Right cardiac atrium (tissue), 5 donors: ENCODE data around the gene VPS13D. TPM values are rescaled to one million over a fixed set of nuclear protein-coding genes. Genes with fewer than 3 reads are reported as not detected.

Experiments used
- ATAC-seq, 2 donors: fragments of 200-7000 bp; cut with Tn5 transposase; one replicate each; pipeline versions ENCODE4 v1.8.0 to v1.9.1; 2020; ENCODE audit warnings: moderate library complexity in 2 of 2, mild to moderate bottlenecking in 1 of 2
- DNase-seq, 3 donors: peaks; one replicate each; pipeline ENCODE4 v3.0.0-alpha.2; 2020
- H3K27ac ChIP-seq: one replicate; pipeline ENCODE4 v1.5.1; 2013; ENCODE audit warnings: mild to moderate bottlenecking, low read length, control low read depth, moderate library complexity
- H3K27me3 ChIP-seq: one replicate; pipeline ENCODE4 v1.6.1; 2013; ENCODE audit not compliant: control insufficient read depth, insufficient read depth
- H3K4me1 ChIP-seq: one replicate; pipeline ENCODE4 v1.6.1; 2013; ENCODE audit warnings: low read length; ENCODE audit not compliant: control insufficient read depth, insufficient read depth
- H3K4me3 ChIP-seq: one replicate; pipeline ENCODE4 v1.5.1; 2013; ENCODE audit warnings: low read length, control low read depth
- H3K9me3 ChIP-seq: one replicate; pipeline ENCODE4 v1.6.1; 2013; ENCODE audit warnings: low read length; ENCODE audit not compliant: control insufficient read depth
- WGBS: extraction: QIAGEN DNeasy Blood & Tissue Kit; methylation state at CpG from one replicate; pipeline ENCODE4 v1.1.7; 2013; 5-methylcytosine and 5-hydroxymethylcytosine counted together
- intact Hi-C, 4 donors: fragments of 100-400 bp; cut with DNase I; formaldehyde crosslinking; loops; one replicate each; pipeline versions ENCODE4 v1.11.0 to v1.14.0; 2022 to 2023
- long read RNA-seq, 4 donors: library from polyadenylated mRNA; unstranded; transcript quantifications; one replicate each; pipeline ENCODE4 v2.0.0, GENCODE V29; 2020 to 2021
- polyA plus RNA-seq: library from polyadenylated mRNA; stranded (reverse); fragments of 200-250 nt; gene quantifications from one replicate; pipeline ENCODE4 v1.2.3, GENCODE V29; 2013
- total RNA-seq, 4 donors: library from RNA; stranded (reverse); fragmentation: NEBNext Ultra II Directional; extraction: Animal tissue kit (Norgen Biotek cat#: 25700); gene quantifications; one replicate each; pipeline ENCODE4 v1.2.1, GENCODE V29; 2021
- donor health status: healthy with polysubstance abuse.
- donor health status: DM: no; HTN: yes; CAD: no.
- donor health status: DM: no; HTN: no; CAD: no.
- donor health status: DM: no; HTN: yes; CAD: no; lungs with severe emphysema.
- donor health status: DM: yes; HTN: yes; CAD: no.

VPS13D gene
- 10 to 100 TPM; 45.9 to 56.4 (median 55.2) TPM for total RNA-seq
- polyA plus RNA-seq, result 25.8 TPM
- long read RNA-seq, donor 1, partial matches to known transcripts, result 27 of 43 reads
- long read RNA-seq, donor 1, other reads (novel, unspliced or antisense), result 15 of 43 reads
- long read RNA-seq, donor 2, partial matches to known transcripts, result 6 of 8 reads
- long read RNA-seq, donor 2, other reads (novel, unspliced or antisense), result 2 of 8 reads
- long read RNA-seq, donor 3, partial matches to known transcripts, result 39 of 63 reads
- long read RNA-seq, donor 3, other reads (novel, unspliced or antisense), result 24 of 63 reads
- long read RNA-seq, donor 4, partial matches to known transcripts, result 5 of 8 reads
- long read RNA-seq, donor 4, other reads (novel, unspliced or antisense), result 3 of 8 reads

DNA sequence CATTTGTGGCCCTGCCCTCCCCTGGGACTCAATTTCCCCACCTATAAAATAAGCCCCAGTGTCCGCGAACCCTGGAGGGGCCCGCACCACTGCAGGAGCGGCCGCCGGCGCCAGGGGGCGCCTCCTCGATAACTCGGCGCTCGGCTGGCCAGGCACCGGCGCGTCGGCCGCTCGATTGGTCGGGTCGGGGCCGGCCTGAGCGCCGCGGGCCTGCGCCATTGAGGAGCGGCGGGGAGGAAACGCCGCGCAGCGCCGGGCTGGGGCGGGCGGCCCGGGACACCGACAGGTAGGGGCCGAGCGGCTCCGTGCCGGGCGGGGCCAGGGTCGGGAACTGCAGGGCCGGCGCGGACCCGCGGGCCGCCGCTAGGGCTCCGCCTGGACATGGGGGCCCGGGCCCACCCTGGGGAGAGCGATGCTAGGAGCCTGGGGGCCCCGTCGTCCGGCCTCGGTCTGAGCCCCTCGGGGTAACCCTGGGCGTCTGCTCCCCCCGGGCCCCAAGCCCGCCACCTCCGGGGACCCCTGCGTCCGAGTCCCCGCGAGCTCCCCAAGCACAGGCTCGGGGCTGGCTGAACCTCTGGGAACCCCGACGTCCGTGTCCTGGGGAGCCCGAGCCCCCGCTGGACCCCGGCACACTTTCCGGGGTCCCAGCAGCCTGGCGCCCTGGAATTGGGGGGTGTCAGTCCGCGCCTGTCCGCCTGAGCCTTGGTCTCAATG, at the start of gene VPS13D:
Gene VPS13D (plus strand): TSS at position 196 of the 714 bp plus-strand sequence. CDS start 4,237 bp downstream, outside the sequence.
- peak; percentile 89 to 90 for ATAC-seq
- WGBS, result under 1% methylated on average over 77 of the region's 77 CpGs
- intact Hi-C loops, result no loop called here
- Histone ChIP-seq H3K27me3 (no peaks in the 10 kb centered on the region), H3K9me3 (no peaks in the 10 kb centered on the region), H3K27ac (peak within 1 kb of the TSS; percentile 65), H3K4me1 (peaks cover 5% of the 10 kb centered on the region), H3K4me3 (peak within 1 kb of the TSS; percentile 92)
- DNase-seq, result peak; percentile 89 to 96 (median 94)

GRCh38 chr1:12180315-12180714, 49.5 kb upstream of the VPS13D start:
- ATAC-seq (no peak), DNase-seq (peak; percentile 65 to 83 (median 79))
- Histone ChIP-seq H3K4me3 (no peak overlapping the region), H3K27me3 (no peaks in the 10 kb centered on the region), H3K9me3 (no peaks in the 10 kb centered on the region), H3K27ac (no peak overlapping the region), H3K4me1 (peaks cover 16% of the 10 kb centered on the region)
- 66% methylated on average over 10 of the region's 10 CpGs for WGBS
- intact Hi-C loops, result no loop called here

- intact Hi-C loops, result no loop called here
- no peaks in the 10 kb centered on the region for H3K9me3 ChIP-seq
- 78% methylated on average over 7 of the region's 7 CpGs for WGBS
- no peaks in the 10 kb centered on the region for H3K27me3 ChIP-seq
- H3K4me1 ChIP-seq, result peaks cover 18% of the 10 kb centered on the region
- ATAC-seq (no peak), DNase-seq (peak in 1 of 3 donors; percentile 59)
- peak overlapping the region; percentile 40 for H3K27ac ChIP-seq
- no peak overlapping the region for H3K4me3 ChIP-seq
These were observed 48.9 kb upstream of the VPS13D start for GRCh38 chr1:12180903-12181302.

- 91% methylated on average over 7 of the region's 7 CpGs for WGBS
- Histone ChIP-seq H3K27me3 (no peaks in the 10 kb centered on the region), H3K27ac (peak overlapping the region; percentile 5), H3K4me3 (no peak overlapping the region), H3K9me3 (no peaks in the 10 kb centered on the region), H3K4me1 (peaks cover 25% of the 10 kb centered on the region)
- ATAC-seq, result no peak
- no peak for DNase-seq
- intact Hi-C loops, result no loop called here
These were observed 48.3 kb upstream of the VPS13D start for GRCh38 chr1:12181568-12181967.

DNA sequence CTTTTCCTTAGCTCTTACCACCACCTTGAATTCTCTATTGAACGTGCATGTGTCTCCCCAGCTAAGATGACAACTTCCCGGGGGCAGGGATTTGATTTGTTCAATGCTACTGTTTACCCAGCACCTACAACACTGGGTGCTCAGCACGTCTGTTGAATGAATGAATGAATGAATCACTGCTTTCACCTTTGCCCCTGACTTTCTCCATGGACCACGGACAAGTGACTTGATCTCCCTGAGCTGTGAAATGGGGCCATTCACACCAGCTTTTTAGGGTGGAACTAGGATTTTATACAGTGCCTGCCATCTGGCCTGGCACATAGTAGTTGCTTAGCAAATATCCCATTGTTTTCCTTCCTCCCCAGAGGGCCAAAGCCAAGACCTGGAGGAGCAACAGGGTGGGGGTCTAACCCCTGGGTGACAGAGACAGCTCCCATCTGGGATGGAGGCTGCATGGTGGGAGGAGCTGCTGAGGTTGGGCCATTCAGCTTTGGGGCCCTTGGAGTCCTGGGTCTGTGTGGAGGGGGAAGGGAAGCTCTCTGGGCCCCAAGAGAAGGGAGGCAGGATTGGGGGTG, 47.3 kb upstream of the VPS13D start:
- DNase-seq, result peak in 1 of 3 donors; percentile 22
- Histone ChIP-seq H3K9me3 (no peaks in the 10 kb centered on the region), H3K27ac (no peak overlapping the region), H3K27me3 (no peaks in the 10 kb centered on the region), H3K4me3 (no peak overlapping the region), H3K4me1 (peaks cover 21% of the 10 kb centered on the region)
- 61% methylated on average over 4 of the region's 4 CpGs for WGBS
- intact Hi-C loops, result no loop called here
- ATAC-seq, result no peak

- ATAC-seq (no peak), DNase-seq (peak in 1 of 3 donors; percentile 57)
- WGBS, result 91% methylated on average over 7 of the region's 7 CpGs
- Histone ChIP-seq H3K4me1 (peaks cover 18% of the 10 kb centered on the region), H3K27me3 (no peaks in the 10 kb centered on the region), H3K27ac (no peak overlapping the region), H3K9me3 (no peaks in the 10 kb centered on the region), H3K4me3 (no peak overlapping the region)
- intact Hi-C loops, result no loop called here
These were observed 46.6 kb upstream of the VPS13D start for GRCh38 chr1:12183095-12183794.

DNA sequence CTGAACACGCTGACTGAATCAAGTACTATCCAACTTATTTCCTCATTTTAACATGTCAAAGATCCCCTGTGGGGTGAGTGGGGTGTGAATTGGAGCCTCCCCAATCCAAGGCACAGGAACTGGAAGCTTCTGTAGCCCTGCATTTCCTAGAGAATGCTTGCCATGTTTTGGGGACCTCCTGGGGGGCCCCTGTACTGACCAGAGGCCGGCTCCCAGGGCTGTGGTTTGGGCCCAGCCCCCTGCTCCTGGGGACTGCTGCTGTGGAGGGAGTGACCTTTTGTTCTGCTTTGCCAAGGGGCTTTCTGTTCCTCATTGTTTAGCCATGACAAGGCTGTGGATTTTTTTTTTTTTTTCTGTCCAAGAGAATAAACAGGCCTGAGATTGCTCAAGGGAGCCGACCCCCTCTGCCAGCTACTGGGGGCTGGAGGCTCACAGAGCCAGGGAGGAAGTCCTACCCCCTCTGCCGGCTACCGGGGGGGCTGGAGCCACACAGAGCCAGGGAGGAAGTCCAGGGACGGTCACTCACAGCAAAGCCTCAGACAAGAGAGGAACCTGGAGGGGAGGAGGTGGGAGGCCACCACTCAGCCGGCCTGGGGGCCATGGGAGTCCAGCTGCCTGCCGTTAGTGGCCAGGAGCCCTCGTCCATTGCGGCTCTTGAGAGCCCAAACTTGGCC, 45.7 kb upstream of the VPS13D start:
- DNase-seq (peak; percentile 91 to 95 (median 95)), ATAC-seq (peak; percentile 91 to 92)
- Histone ChIP-seq H3K27me3 (no peaks in the 10 kb centered on the region), H3K4me1 (peaks cover 15% of the 10 kb centered on the region), H3K4me3 (no peak overlapping the region), H3K9me3 (no peaks in the 10 kb centered on the region), H3K27ac (peak overlapping the region; percentile 81)
- WGBS, result 16% methylated on average over 10 of the region's 10 CpGs
- intact Hi-C loops, result no loop called here

- no peak overlapping the region for H3K4me3 ChIP-seq
These were observed 44.6 kb upstream of the VPS13D start for GRCh38 chr1:12185036-12185917.

DNA sequence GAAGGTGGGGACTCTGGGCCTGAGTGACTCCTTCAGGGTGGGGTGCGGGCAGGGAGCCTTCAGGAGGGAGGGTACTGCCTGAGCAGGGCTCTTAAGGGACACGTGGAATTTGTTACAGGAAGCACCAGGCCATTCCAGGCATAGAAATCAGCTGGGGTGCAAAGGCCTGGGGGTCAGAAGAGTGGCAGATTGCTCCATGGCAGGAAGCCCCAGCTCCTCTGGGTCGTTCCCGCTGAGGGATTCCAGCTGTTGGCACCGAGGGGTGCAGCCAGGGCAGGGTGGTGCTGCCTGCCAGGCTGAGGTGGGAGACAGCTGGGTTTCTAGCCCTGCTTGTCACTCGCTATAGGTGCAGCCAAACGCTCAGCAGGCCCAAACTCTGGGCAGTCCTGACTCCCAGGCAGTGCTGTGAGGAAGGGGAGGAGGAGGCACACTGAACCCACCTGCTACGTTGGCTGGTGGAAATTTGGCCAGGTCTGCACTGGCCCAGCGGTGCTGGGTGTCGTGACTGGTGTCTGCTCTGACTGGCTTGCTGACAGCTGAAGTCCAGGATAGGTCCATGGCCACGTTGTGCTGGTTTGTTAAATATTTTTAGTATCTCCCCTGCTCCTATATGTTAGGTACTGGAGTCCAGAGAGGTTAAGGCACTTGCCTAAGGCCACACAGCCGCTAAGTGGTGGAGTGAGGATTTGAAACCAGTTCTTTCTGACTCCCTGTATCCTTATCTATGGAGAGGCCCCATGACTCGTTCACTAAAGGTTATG, 43.7 kb upstream of the VPS13D start:
- Histone ChIP-seq H3K4me3 (no peak overlapping the region), H3K9me3 (no peaks in the 10 kb centered on the region), H3K4me1 (peaks cover 15% of the 10 kb centered on the region), H3K27ac (peak overlapping the region; percentile 37), H3K27me3 (no peaks in the 10 kb centered on the region)
- ATAC-seq, result peak; percentile 12 to 51
- intact Hi-C loops, result no loop called here
- DNase-seq, result no peak
- WGBS, result 35% methylated on average over 13 of the region's 13 CpGs

More at GRCh38 chr1:12185036-12185917, 44.6 kb upstream of the VPS13D start:
- DNase-seq (peak in 2 of 3 donors; percentile 31 to 66), ATAC-seq (peak; percentile 6 to 37)
- WGBS, result 53% methylated on average over 19 of the region's 19 CpGs
- H3K4me1 ChIP-seq, result peaks cover 15% of the 10 kb centered on the region
- H3K9me3 ChIP-seq, result no peaks in the 10 kb centered on the region
- no peaks in the 10 kb centered on the region for H3K27me3 ChIP-seq
- intact Hi-C loops, result no loop called here
- peak overlapping the region; percentile 62 for H3K27ac ChIP-seq
